ENCODE measurements around the gene ARHGEF35.
"Not testable (repeated sequence)": the region's sequence is repeated elsewhere in the genome, so short reads cannot be mapped to it uniquely, and the experiment has no call there.

Gene ARHGEF35

GRCh38 chr7:144195212-144195872 lies at the start of gene ARHGEF35:
TSS of gene ARHGEF35 (minus strand) at chr7:144195833. CDS start at chr7:144188383, 7,450 bp downstream.
- not testable (repeated sequence) for H3K27ac ChIP-seq (ENCODE audit: low read depth, low read length); H3K9ac ChIP-seq (ENCODE audit: low read length); H3K36me3 ChIP-seq (ENCODE audit: control insufficient read depth, insufficient read depth, low read length); H3K4me3 ChIP-seq (ENCODE audit: low read length); H3K27me3 ChIP-seq (ENCODE audit: control insufficient read depth, insufficient read depth, low read length); H3K4me1 ChIP-seq (ENCODE audit: control insufficient read depth, insufficient read depth, low read length)

- H3K27ac ChIP-seq (ENCODE audit: low read depth, low read length); H3K4me3 ChIP-seq (ENCODE audit: low read length); H3K27me3 ChIP-seq (ENCODE audit: control insufficient read depth, insufficient read depth, low read length); H3K36me3 ChIP-seq (ENCODE audit: control insufficient read depth, insufficient read depth, low read length); H3K9ac ChIP-seq (ENCODE audit: low read length); H3K4me1 ChIP-seq (ENCODE audit: control insufficient read depth, insufficient read depth, low read length): not testable (repeated sequence)
Measured at GRCh38 chr7:144245372-144245771, 49.7 kb upstream of the ARHGEF35 start.

- not testable (repeated sequence) for H3K4me3 ChIP-seq (ENCODE audit: low read length); H3K27me3 ChIP-seq (ENCODE audit: control insufficient read depth, insufficient read depth, low read length); H3K27ac ChIP-seq (ENCODE audit: low read depth, low read length); H3K9ac ChIP-seq (ENCODE audit: low read length); H3K36me3 ChIP-seq (ENCODE audit: control insufficient read depth, insufficient read depth, low read length); H3K4me1 ChIP-seq (ENCODE audit: control insufficient read depth, insufficient read depth, low read length)
Measured at GRCh38 chr7:144239365-144239764, 43.7 kb upstream of the ARHGEF35 start, which contains the start of gene OR2A42. TSS of gene OR2A42 (minus strand) at chr7:144239605. CDS start at chr7:144232843, 6,762 bp downstream.

DNA sequence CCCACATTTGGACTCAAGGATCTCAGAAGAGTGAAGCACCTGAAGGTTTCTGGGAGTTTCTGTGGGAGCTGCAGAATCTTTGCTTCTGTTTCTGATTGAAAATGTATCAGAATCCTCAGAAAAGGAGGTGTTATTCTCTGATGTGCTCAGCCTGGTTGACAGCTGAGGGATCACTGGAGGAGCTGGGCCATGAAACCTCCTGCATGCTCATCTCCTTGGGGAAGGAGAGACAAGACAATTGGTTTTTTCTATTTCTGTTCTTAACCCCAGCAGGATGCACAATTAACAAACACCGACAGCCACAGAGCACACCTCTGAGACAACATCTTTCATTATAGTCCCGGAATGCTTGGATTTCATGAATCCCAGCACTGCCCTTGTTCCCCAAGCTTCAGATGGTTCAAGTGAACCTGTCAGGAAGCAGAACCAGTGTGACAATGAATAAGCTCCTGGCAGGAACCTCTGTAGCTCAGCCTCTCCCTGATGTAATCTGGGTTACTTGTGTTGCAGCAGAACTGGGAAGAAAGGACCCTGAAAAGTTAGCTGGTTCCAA lies 43.0 kb upstream of the ARHGEF35 start:
- H3K9ac ChIP-seq (ENCODE audit: low read length); H3K36me3 ChIP-seq (ENCODE audit: control insufficient read depth, insufficient read depth, low read length); H3K27me3 ChIP-seq (ENCODE audit: control insufficient read depth, insufficient read depth, low read length); H3K4me1 ChIP-seq (ENCODE audit: control insufficient read depth, insufficient read depth, low read length); H3K27ac ChIP-seq (ENCODE audit: low read depth, low read length); H3K4me3 ChIP-seq (ENCODE audit: low read length): not testable (repeated sequence)

DNA sequence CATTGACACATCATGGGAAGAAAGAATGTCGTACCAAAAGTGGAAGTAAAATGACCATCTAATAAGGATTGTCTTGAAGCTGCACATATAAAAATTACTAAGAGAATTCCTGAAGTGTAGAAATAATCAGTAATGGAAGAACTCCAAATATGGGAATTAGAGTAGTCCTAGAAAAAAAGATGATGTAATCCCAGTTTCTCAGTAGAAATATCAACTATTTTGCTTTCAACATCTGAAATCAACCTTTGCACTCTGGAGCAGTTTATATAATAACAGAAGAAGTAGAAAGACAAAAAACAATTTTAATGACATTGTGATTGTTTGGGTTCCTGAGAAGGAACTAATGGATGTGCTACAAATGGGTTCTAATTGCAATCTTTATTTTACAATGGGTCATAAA lies 37.4 kb upstream of the ARHGEF35 start:
- H3K4me3 ChIP-seq (ENCODE audit: low read length); H3K36me3 ChIP-seq (ENCODE audit: control insufficient read depth, insufficient read depth, low read length); H3K27me3 ChIP-seq (ENCODE audit: control insufficient read depth, insufficient read depth, low read length); H3K9ac ChIP-seq (ENCODE audit: low read length); H3K4me1 ChIP-seq (ENCODE audit: control insufficient read depth, insufficient read depth, low read length); H3K27ac ChIP-seq (ENCODE audit: low read depth, low read length): not testable (repeated sequence)

GRCh38 chr7:144231027-144231426 lies 35.4 kb upstream of the ARHGEF35 start:
- not testable (repeated sequence) for H3K4me3 ChIP-seq (ENCODE audit: low read length); H3K27me3 ChIP-seq (ENCODE audit: control insufficient read depth, insufficient read depth, low read length); H3K36me3 ChIP-seq (ENCODE audit: control insufficient read depth, insufficient read depth, low read length); H3K27ac ChIP-seq (ENCODE audit: low read depth, low read length); H3K9ac ChIP-seq (ENCODE audit: low read length); H3K4me1 ChIP-seq (ENCODE audit: control insufficient read depth, insufficient read depth, low read length)

- H3K4me3 ChIP-seq (ENCODE audit: low read length); H3K36me3 ChIP-seq (ENCODE audit: control insufficient read depth, insufficient read depth, low read length); H3K27me3 ChIP-seq (ENCODE audit: control insufficient read depth, insufficient read depth, low read length); H3K4me1 ChIP-seq (ENCODE audit: control insufficient read depth, insufficient read depth, low read length); H3K27ac ChIP-seq (ENCODE audit: low read depth, low read length); H3K9ac ChIP-seq (ENCODE audit: low read length): not testable (repeated sequence)
Measured at GRCh38 chr7:144228810-144229209, 33.2 kb upstream of the ARHGEF35 start.

DNA sequence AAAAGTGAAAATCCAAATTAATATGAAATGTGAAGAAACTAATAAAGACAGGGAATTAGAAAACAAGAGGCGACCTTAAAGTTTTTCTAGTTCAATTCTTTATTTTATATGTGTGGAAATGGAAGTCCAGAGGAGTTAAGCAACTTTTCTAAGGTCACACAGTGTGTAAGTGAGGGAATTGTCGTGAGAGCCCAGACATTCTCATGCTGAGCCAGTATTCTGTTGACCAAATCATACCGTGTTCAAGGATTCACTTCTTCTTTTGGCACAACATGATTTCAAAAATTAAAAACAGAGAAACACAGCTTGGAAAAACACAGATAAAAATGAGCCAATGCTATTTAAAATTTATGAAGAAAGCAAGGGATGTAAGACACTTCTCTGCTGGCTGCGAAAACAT lies 31.2 kb upstream of the ARHGEF35 start:
- H3K9ac ChIP-seq (ENCODE audit: low read length); H3K27me3 ChIP-seq (ENCODE audit: control insufficient read depth, insufficient read depth, low read length); H3K4me3 ChIP-seq (ENCODE audit: low read length); H3K4me1 ChIP-seq (ENCODE audit: control insufficient read depth, insufficient read depth, low read length); H3K36me3 ChIP-seq (ENCODE audit: control insufficient read depth, insufficient read depth, low read length); H3K27ac ChIP-seq (ENCODE audit: low read depth, low read length): not testable (repeated sequence)

- H3K27me3 ChIP-seq (ENCODE audit: control insufficient read depth, insufficient read depth, low read length); H3K4me1 ChIP-seq (ENCODE audit: control insufficient read depth, insufficient read depth, low read length); H3K4me3 ChIP-seq (ENCODE audit: low read length); H3K36me3 ChIP-seq (ENCODE audit: control insufficient read depth, insufficient read depth, low read length); H3K27ac ChIP-seq (ENCODE audit: low read depth, low read length); H3K9ac ChIP-seq (ENCODE audit: low read length): not testable (repeated sequence)
Measured at GRCh38 chr7:144223675-144224074, 28.0 kb upstream of the ARHGEF35 start.

DNA sequence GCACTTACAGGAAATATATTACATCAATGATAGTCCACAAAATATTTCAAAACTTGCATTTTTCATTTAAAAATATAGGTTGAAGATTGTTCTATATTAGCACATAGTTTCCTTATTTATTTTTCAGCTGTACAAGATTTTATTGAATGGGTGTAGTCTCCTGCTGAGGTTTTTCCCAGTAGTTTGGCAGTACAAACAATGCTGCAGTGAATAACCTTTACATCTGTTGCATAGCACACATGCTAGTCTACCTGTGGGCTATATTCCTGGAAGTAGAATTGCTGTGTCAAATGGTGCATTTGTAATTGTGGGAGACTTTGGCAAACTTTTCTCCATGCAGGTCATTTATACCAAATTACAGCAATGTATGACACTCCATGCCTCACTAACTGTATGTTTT lies 24.9 kb upstream of the ARHGEF35 start:
- not testable (repeated sequence) for H3K4me3 ChIP-seq (ENCODE audit: low read length); H3K36me3 ChIP-seq (ENCODE audit: control insufficient read depth, insufficient read depth, low read length); H3K4me1 ChIP-seq (ENCODE audit: control insufficient read depth, insufficient read depth, low read length); H3K27ac ChIP-seq (ENCODE audit: low read depth, low read length); H3K27me3 ChIP-seq (ENCODE audit: control insufficient read depth, insufficient read depth, low read length); H3K9ac ChIP-seq (ENCODE audit: low read length)

DNA sequence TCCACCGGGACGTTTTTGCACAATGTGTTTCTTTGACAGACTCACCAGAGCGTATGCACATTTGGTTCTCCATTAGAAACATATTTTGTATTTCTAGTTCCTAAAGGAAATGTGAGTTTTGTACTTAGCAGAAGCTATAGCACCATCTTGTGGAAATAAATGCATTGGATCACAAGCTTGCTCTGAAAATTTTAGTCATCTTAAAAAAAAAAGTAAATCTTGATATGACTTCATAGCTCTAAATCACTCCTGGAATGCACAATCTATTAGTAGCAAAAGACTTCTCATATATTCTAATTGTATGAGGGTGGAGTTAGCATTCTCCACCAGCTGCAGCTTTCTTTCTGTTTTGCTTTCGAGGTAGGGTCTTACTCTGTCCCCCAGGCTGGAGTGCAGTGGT lies 23.5 kb upstream of the ARHGEF35 start:
- H3K27me3 ChIP-seq (ENCODE audit: control insufficient read depth, insufficient read depth, low read length); H3K36me3 ChIP-seq (ENCODE audit: control insufficient read depth, insufficient read depth, low read length); H3K9ac ChIP-seq (ENCODE audit: low read length); H3K4me1 ChIP-seq (ENCODE audit: control insufficient read depth, insufficient read depth, low read length); H3K27ac ChIP-seq (ENCODE audit: low read depth, low read length); H3K4me3 ChIP-seq (ENCODE audit: low read length): not testable (repeated sequence)

DNA sequence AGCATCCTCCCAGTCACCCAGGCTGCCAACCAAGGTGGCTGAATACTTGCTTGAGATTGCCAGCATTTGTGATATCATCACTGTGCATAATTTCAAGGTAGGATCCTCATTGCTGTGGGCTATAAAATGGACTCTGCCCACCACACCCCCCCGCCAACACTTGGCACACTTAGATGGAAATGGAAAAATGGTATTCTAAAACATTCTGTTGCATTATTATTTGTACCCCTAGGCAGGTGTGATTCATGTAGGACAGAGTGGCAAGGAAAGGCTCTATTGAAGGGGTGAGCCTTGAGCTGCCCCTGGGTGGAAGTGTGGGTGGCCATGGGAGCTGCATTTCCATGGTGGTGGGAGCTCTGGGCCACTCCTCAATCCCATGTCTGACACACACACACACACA lies 22.9 kb upstream of the ARHGEF35 start:
- H3K36me3 ChIP-seq (ENCODE audit: control insufficient read depth, insufficient read depth, low read length); H3K4me3 ChIP-seq (ENCODE audit: low read length); H3K4me1 ChIP-seq (ENCODE audit: control insufficient read depth, insufficient read depth, low read length); H3K9ac ChIP-seq (ENCODE audit: low read length); H3K27me3 ChIP-seq (ENCODE audit: control insufficient read depth, insufficient read depth, low read length); H3K27ac ChIP-seq (ENCODE audit: low read depth, low read length): not testable (repeated sequence)

DNA sequence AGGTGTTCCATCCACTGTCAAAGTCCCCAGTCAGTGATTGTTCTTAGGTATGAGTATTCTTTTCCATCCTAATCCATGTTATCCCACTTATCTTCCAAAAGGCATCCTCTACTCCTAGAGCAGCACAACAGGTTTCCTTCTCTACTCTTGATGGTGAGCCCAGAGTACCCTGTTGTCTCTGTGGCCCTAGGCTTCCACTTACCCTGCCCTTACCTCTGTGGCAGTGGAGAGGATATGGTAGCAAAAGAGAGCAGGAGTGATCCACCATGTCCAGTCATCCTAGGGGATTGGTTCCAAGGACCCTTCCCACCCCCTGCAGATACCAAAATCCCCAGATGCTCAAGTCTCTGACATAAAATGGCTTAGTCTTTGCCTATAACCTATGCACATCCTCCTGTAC lies 21.6 kb upstream of the ARHGEF35 start:
- not testable (repeated sequence) for H3K9ac ChIP-seq (ENCODE audit: low read length); H3K27ac ChIP-seq (ENCODE audit: low read depth, low read length); H3K36me3 ChIP-seq (ENCODE audit: control insufficient read depth, insufficient read depth, low read length); H3K4me1 ChIP-seq (ENCODE audit: control insufficient read depth, insufficient read depth, low read length); H3K27me3 ChIP-seq (ENCODE audit: control insufficient read depth, insufficient read depth, low read length); H3K4me3 ChIP-seq (ENCODE audit: low read length)

Data from rectal smooth muscle tissue (tissue), 1 donor.